Breast epithelium (tissue), 4 donors: ENCODE results near the gene AFG1L. TPM values are rescaled to one million over a fixed set of nuclear protein-coding genes. Genes with fewer than 3 reads are reported as not detected.
A peak's percentile ranks its signal among the peaks of the same experiment; 100 is the strongest.
"Not testable (repeated sequence)": the region's sequence is repeated elsewhere in the genome, so short reads cannot be mapped to it uniquely, and the experiment has no call there.

ENCODE experiments used
- DNase-seq, 2 donors: peaks; one replicate each; pipeline ENCODE4 v3.0.0-alpha.2; 2019; ENCODE audit warnings: low spot score in 2 of 2
- H3K27ac ChIP-seq, 2 donors: fragments of 200-600 bp; sonication (generic) in 1 of 2; one replicate each; pipeline ENCODE4 v1.5.1; 2016 to 2019; ENCODE audit warnings: mild to moderate bottlenecking in 1 of 2
- H3K27me3 ChIP-seq, 2 donors: fragments of 200-600 bp; sonication (generic) in 1 of 2; one replicate each; pipeline versions ENCODE4 v1.5.1 to v1.6.0; 2017 to 2019; ENCODE audit warnings: control low read depth in 1 of 2, mild to moderate bottlenecking in 1 of 2
- H3K36me3 ChIP-seq: fragments of 200-600 bp; one replicate; pipeline ENCODE4 v1.5.1; 2019
- H3K4me1 ChIP-seq, 2 donors: fragments of 200-600 bp; sonication (generic); one replicate each; pipeline ENCODE4 v1.5.1; 2016 to 2019; ENCODE audit warnings: control low read depth in 1 of 2
- H3K4me3 ChIP-seq, 3 donors: fragments of 200-600 bp; sonication (generic); 1 replicate in 2 of 3; 2 replicates in 1 of 3; pipeline ENCODE4 v1.5.1; 2016 to 2019; ENCODE audit warnings: mild to moderate bottlenecking in 3 of 3, moderate library complexity in 2 of 3
- H3K9me3 ChIP-seq, 2 donors: fragments of 200-600 bp; sonication (generic) in 1 of 2; one replicate each; pipeline ENCODE4 v1.5.1; 2016 to 2019; ENCODE audit warnings: control low read depth in 1 of 2
- CTCF ChIP-seq, 3 donors: fragments of 450-650 bp; IDR thresholded peaks; one replicate each; pipeline ENCODE4 v1.5.1; 2016 to 2017; ENCODE audit warnings: antibody characterized with exemption in 3 of 3, mild to moderate bottlenecking in 3 of 3, moderate library complexity in 3 of 3
- POLR2A ChIP-seq: fragments of 450-650 bp; IDR thresholded peaks from one replicate; pipeline ENCODE4 v1.6.1; 2016; ENCODE audit warnings: antibody characterized with exemption, mild to moderate bottlenecking, moderate library complexity
- POLR2AphosphoS5 ChIP-seq, 3 donors: sonication (generic); formaldehyde crosslinking; IDR thresholded peaks; one replicate each; pipeline ENCODE4 v1.6.1; 2017; ENCODE audit warnings: antibody characterized with exemption in 3 of 3
- intact Hi-C: fragments of 100-400 bp; cut with DNase I; formaldehyde crosslinking; loops from one replicate; pipeline ENCODE4 v1.15.1; 2023; ENCODE audit warnings: low total_unique reads
- total RNA-seq, 3 donors: library from RNA; depleted of rRNA; stranded (reverse); fragments of >200 nt; gene quantifications; one replicate each; pipeline ENCODE4 v1.1.0, GENCODE V29; 2016

AFG1L gene
- total RNA-seq, 3 donors from 2014 or later: 2.3 to 5.6 (median 4.0) TPM

GRCh38 chr6:108535114-108535742, 240.4 kb downstream of the AFG1L start:
- no peak for DNase-seq
- no peaks in the 10 kb centered on the region for H3K27me3 ChIP-seq
- H3K27ac ChIP-seq: no peak overlapping the region
- no peak overlapping the region for H3K4me3 ChIP-seq
- intact Hi-C loops: loop anchor here (10.0 kb wide), 1 partner anchor 420 kb away; no protein-coding TSS in a partner anchor
- TF ChIP-seq POLR2AphosphoS5 (IDR thresholded peaks at IDR 0.05) (no peak), CTCF (IDR thresholded peaks at IDR 0.05) (no peak), POLR2A (no peak)
- H3K4me1 ChIP-seq: no peaks in the 10 kb centered on the region
- H3K9me3 ChIP-seq: no peaks in the 10 kb centered on the region
- H3K36me3 ChIP-seq: no peaks in the 10 kb centered on the region

GRCh38 chr6:108535920-108536535, 241.2 kb downstream of the AFG1L start:
- H3K4me3 ChIP-seq, H3K27me3 ChIP-seq, H3K4me1 ChIP-seq, H3K27ac ChIP-seq, H3K9me3 ChIP-seq, H3K36me3 ChIP-seq, DNase-seq: not testable (repeated sequence)
- intact Hi-C loops: loop anchor here (10.0 kb wide), 1 partner anchor 421 kb away; no protein-coding TSS in a partner anchor

GRCh38 chr6:108541843-108542759, 247.2 kb downstream of the AFG1L start:
- Histone ChIP-seq H3K4me1 (no peaks in the 10 kb centered on the region), H3K27ac (no peak overlapping the region), H3K36me3 (no peaks in the 10 kb centered on the region), H3K27me3 (no peaks in the 10 kb centered on the region), H3K4me3 (no peak overlapping the region), H3K9me3 (no peaks in the 10 kb centered on the region)
- peak; percentile 72 to 73 for DNase-seq
- intact Hi-C loops: loop anchor here (5.0 kb wide), 2 partner anchors 345 to 540 kb away; no protein-coding TSS in a partner anchor
- TF ChIP-seq POLR2AphosphoS5 (IDR thresholded peaks at IDR 0.05): peak in 1 of 3 donors; percentile 64
- TF ChIP-seq POLR2A: no peak
- TF ChIP-seq CTCF (IDR thresholded peaks at IDR 0.05): peak; percentile 95 to 97 (median 95)

GRCh38 chr6:108543175-108543940, 248.5 kb downstream of the AFG1L start:
- Histone ChIP-seq H3K27me3 (no peaks in the 10 kb centered on the region), H3K36me3 (no peaks in the 10 kb centered on the region), H3K4me3 (no peak overlapping the region), H3K27ac (no peak overlapping the region), H3K4me1 (no peaks in the 10 kb centered on the region), H3K9me3 (no peaks in the 10 kb centered on the region)
- intact Hi-C loops: loop anchor here (5.0 kb wide), 2 partner anchors 344 to 539 kb away; no protein-coding TSS in a partner anchor
- TF ChIP-seq POLR2AphosphoS5 (IDR thresholded peaks at IDR 0.05) (no peak), POLR2A (no peak), CTCF (IDR thresholded peaks at IDR 0.05) (no peak)
- DNase-seq: no peak

GRCh38 chr6:108544606-108545005, 249.8 kb downstream of the AFG1L start:
- intact Hi-C loops: loop anchor here (5.0 kb wide), 2 partner anchors 343 to 538 kb away; no protein-coding TSS in a partner anchor
- no peak for TF ChIP-seq POLR2AphosphoS5 (IDR thresholded peaks at IDR 0.05)
- TF ChIP-seq POLR2A: no peak
- TF ChIP-seq CTCF (IDR thresholded peaks at IDR 0.05): no peak
- DNase-seq: no peak
- Histone ChIP-seq H3K4me1 (no peaks in the 10 kb centered on the region), H3K4me3 (no peak overlapping the region), H3K9me3 (no peaks in the 10 kb centered on the region), H3K27me3 (no peaks in the 10 kb centered on the region), H3K36me3 (no peaks in the 10 kb centered on the region), H3K27ac (no peak overlapping the region)
